ENCODE results near the gene SERGEF. TPM values are rescaled to one million over a fixed set of nuclear protein-coding genes. Genes with fewer than 3 reads are reported as not detected.
A peak's percentile ranks its signal among the peaks of the same experiment; 100 is the strongest.

SERGEF gene
- 14.0 and 19.0 TPM in 2 replicates for total RNA-seq (2014; rRNA removed; shearing (Covaris generic); ENCODE audit: low replicate concordance)

DNA sequence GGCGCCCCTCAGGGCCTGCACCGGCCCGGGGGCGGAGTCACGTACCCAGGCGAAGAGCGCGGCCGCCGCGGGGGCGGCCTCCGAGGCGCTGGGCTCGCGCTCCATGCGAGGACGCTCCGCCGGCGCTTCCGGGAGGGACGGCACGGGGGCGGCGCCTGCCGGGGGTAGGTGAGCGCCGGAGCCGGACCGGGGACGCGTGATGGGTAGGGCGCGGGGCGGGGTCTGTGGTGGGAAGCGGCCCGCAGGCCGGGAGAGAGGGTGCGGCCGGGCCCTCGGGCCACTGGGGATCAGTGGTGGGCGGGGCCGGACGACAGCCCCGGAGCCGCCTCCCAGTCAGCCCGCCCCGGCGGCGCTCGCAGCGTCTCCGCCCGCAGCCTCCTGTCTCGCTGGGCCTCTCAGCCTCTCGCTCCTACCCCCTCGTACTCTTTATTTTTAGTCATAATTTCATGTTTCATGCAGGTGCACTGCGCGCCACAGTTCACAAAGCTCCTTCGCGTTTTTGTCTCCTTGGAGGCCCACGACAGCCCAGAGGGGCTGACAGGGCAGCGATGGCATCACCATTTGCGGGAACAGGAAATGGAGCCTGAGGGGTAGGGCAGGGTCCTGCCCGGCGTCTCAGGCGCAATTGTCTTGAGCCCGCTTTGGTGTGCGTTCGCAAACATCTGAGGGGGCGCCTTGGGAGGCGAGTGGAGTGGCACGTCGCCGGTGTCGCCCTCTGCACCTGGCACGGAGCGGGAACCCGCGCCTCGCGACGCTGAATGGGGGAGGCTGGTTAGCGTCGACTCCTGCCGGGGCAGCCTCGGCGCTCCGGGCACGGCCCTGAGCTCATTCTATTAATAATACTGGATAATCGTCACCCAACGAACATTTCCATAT is at the start of gene SERGEF:
Gene SERGEF, minus strand, starts transcription at position 142 of the 876 bp plus-strand sequence. Its CDS starts 37 bp downstream, at position 105.
- DNase-seq, result peak; percentile 93

DNA sequence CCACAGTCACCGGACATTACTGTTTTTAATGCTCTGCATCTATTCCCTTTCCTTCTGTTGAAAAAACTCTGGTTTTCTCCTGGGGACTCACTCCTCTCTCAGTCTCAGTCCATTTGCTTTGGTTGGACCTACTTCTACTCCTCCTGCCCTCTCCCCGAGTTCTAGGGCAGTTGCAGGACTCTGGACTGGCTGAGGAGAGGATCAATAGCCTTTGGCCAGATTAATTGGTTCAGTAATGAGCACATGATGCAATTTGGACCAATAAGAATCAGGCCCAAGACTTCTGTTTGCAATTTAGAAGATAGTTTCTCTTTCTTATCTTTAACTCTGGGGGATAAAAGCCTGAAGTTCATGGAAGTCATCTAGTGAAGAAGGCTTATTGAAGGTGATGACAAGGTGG is 48.5 kb upstream of the SERGEF start:
- Histone ChIP-seq H3K9me3 (no peaks in the 10 kb centered on the region), H3K36me3 (no peaks in the 10 kb centered on the region), H3K27me3 (no peaks in the 10 kb centered on the region), H3K4me3 (no peak overlapping the region)
- DNase-seq, result no peak

More for the DNA sequence above, at the start of gene SERGEF:
- H3K4me3 ChIP-seq, result peak within 1 kb of the TSS; percentile 71
- H3K27me3 ChIP-seq, result no peaks in the 10 kb centered on the region
- H3K9me3 ChIP-seq, result no peaks in the 10 kb centered on the region
- H3K36me3 ChIP-seq, result no peaks in the 10 kb centered on the region

DNA sequence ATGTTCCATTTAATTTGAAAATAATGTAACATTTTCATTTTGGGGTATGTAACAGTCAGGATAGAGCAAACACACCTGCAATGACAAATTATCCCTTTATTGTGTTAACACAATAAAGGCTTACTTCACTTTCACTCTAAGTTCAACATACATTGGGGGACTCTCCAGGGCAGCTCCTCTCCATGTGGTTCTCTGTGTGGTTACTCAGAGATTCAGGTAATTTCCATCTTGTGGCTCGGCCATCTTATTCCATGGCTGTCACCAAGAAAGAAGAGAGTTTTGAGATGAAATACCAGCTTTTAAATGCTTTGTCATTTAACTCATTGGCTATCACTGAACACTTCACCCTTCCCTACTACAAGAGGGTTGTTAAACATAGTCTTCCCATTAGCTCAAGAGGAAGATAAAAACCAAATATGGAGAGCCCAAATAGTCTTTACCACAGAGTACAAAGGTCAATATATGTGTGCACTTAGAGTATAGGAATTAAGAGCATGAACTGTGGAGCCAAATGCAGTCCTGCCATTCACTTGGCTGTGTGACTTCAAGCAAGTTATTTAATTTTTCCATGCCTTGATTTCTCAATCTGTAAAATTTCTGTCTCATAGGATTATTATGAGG is 43.8 kb upstream of the SERGEF start:
- H3K9me3 ChIP-seq, result no peaks in the 10 kb centered on the region
- no peaks in the 10 kb centered on the region for H3K27me3 ChIP-seq

DNA sequence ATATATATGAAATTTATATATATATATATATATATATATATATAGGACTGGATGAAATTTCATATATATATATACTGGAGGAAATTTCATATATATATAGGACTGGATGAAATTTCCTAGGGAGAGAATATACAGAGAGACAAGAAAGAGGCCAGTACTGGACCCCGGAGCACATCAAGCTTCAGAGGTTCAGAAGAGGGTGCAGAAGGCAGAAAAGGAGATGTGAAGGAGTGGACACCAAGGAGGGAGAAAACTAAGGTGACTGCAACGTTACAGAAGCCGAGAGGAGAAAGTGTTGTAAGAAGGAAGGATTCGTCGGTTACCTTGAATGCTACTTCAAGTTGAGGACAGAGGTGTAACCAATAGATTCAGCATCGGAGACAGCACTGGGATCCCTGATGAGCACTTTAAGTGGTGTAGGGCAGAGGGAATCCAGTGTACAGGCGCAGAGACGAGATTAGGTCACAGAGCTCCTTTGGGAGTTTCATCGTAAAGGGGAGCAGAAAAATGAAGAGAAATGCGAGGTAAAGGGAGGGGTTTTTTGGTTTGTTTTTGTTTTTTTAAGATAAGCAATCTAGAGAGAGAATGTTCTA is 41.8 kb upstream of the SERGEF start:
- no peaks in the 10 kb centered on the region for H3K9me3 ChIP-seq
- H3K27me3 ChIP-seq, result no peaks in the 10 kb centered on the region
- DNase-seq, result no peak
- H3K36me3 ChIP-seq, result no peaks in the 10 kb centered on the region
- H3K4me3 ChIP-seq, result no peak overlapping the region

More for the DNA sequence above, 43.8 kb upstream of the SERGEF start:
- Histone ChIP-seq H3K36me3 (no peaks in the 10 kb centered on the region), H3K4me3 (no peak overlapping the region)
- DNase-seq, result no peak

DNA sequence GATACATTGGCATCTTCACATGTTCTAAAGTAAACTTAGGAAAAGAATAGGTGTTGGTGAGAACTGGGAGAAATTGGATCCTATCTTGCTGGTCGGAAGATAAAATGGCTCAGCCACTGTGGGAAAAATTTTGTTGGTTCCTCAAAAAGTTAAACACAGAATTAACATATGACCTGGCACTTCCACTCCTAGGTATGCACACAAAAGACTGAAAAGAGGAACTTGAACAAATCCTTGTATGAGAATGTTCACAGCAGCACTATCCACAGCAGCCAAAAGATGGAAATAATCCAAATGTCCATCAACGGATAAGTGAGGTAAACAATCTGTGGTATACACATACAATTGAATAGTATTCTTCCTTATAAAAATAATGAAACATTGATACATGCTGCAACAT is 38.0 kb upstream of the SERGEF start:
- H3K9me3 ChIP-seq, result no peaks in the 10 kb centered on the region
- DNase-seq, result no peak
- H3K27me3 ChIP-seq, result no peaks in the 10 kb centered on the region; the same call in 1 of the 2 replicates
- H3K36me3 ChIP-seq, result no peaks in the 10 kb centered on the region
- no peak overlapping the region for H3K4me3 ChIP-seq

DNA sequence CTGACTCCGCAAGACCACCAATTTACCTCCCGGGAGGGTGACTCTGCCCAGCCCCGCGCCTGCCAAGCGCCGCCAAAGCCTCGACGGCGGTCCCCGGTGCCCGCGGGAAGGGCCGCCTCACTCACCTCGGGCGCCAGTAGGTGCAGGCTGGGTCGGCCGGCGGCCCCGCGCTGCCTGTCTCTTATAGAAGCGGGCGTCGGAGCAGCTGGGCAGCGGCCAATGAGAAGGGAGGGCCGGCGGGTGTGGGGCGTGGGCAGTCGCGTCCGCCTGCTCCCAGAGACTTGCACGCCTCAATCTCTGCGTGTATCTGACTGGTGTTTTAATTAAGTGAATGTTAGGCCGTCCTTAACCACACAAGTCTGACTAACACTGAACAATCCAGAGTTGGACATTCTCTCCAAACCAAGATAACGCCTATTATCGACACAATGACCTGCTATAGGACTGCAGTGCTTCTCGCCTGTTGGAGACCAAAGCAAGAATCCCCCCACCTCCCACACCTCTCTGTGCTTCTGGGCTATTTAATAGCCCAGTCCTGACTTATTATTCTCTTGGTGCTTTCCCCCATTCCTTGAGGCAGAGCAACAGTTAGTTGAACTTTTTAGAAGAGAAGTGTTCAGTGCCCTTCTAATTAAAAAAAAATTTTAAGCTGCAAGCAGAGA is 33.4 kb upstream of the SERGEF start, which contains the start of gene TPH1:
Gene TPH1, minus strand, starts transcription at position 154 of the 662 bp plus-strand sequence. CDS start 5,507 bp downstream, outside the sequence.
- no peaks in the 10 kb centered on the region; the same call in 1 of the 2 replicates for H3K27me3 ChIP-seq
- no peaks in the 10 kb centered on the region for H3K9me3 ChIP-seq
- H3K4me3 ChIP-seq, result no peak within 1 kb of the TSS
- no peaks in the 10 kb centered on the region for H3K36me3 ChIP-seq
- DNase-seq, result peak; percentile 30

DNA sequence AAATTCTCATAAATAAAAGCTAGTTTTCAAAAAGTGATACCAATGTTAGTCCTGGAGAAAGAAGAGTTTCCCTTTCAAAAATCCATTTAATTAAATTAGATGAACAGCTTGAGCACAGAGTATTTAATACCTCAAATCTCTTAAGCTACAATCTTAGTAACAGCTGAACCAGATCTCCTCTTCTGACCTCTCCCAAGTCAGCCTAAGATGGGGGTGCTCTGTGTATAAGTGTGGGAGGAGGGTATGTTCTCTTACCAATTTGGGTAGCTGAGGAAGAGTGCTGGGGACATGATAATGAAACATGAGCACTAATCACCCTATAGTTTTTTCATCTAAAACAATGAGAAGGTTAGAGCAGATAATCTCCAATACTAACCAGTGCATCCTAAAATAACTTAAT is 23.6 kb upstream of the SERGEF start:
- Histone ChIP-seq H3K36me3 (no peaks in the 10 kb centered on the region), H3K27me3 (no peaks in the 10 kb centered on the region), H3K4me3 (no peak overlapping the region), H3K9me3 (no peaks in the 10 kb centered on the region)
- no peak for DNase-seq

DNA sequence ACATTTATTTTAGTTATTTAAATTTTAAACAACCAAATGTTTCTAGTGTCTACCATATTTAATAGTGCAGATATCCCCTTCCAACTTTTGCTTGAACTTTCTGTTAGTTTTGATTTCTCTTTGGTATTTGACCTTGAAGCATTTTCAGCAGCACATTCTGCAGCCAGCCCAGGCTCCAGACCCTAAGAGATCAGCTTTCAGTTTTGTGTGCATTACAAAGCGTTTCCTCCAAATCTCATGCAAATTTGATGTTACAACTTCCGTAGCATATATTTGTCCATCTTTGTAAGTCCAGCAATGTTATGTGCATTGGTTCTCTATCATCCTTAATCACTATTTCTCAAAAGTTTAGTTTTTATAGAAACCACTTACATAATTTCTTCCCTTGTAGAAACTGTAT is 14.6 kb upstream of the SERGEF start:
- no peaks in the 10 kb centered on the region for H3K27me3 ChIP-seq
- no peak for DNase-seq
- no peaks in the 10 kb centered on the region for H3K36me3 ChIP-seq
- no peaks in the 10 kb centered on the region for H3K9me3 ChIP-seq
- H3K4me3 ChIP-seq, result no peak overlapping the region

DNA sequence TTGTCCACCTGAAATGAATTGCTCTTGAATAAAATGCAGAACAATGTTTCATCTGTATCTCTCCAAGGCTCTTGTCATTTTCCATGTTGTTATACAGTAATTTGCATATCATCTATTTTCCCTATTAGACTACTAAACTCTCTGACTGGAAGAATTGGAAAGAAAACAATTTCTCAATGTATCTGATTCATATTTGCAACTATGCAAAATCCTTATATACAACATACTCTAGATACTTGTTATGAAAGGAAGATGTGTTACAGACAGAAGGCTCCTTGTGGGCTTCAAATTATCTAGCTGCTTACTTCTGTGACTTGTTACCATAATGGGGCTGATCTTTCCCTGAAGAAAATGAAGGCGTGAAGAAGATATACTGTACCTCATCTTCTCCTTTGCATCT is 9.6 kb upstream of the SERGEF start:
- no peaks in the 10 kb centered on the region for H3K9me3 ChIP-seq
- H3K36me3 ChIP-seq, result no peaks in the 10 kb centered on the region
- H3K27me3 ChIP-seq, result no peaks in the 10 kb centered on the region
- no peak for DNase-seq
- H3K4me3 ChIP-seq, result no peak overlapping the region

DNA sequence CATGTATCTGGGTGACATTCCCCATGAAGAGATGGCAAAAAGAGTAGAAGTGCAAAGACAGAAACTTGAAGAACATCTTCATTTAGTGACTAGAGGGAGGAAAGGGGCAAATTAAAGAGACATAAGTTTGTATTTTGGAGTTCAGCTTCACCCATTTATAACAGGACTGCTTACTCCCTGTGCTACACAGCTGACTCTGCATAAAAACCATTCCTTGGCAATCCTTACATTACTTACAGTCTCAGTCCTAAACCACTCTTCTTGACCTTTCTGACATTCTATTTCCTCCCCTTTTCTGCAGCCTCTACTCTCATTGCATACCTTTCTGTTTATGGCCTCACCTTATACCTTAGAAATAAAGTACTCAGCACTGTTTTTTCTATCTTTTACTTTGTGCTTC is 6.8 kb upstream of the SERGEF start:
- Histone ChIP-seq H3K27me3 (no peaks in the 10 kb centered on the region), H3K9me3 (no peaks in the 10 kb centered on the region), H3K36me3 (no peaks in the 10 kb centered on the region), H3K4me3 (no peak overlapping the region)
- DNase-seq, result no peak

DNA sequence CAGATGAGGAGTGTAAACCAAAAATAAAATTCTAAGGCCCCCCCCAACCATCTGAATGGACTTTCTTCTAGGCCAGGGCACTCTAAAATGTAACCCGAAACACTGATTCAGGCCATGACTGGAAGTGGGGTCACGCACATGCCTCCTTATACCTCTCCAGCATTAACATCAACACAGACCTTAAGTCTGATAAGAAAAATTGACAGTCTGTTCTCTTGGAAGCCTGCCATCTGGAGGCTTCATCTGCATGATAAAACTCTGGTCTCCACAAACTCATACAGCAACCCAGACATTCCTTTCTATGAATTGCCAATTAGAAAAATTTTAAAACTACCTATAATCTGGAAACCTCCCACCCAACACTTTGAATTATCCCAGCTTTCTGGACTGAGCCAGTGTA is 3.9 kb upstream of the SERGEF start:
- no peak for DNase-seq
- no peaks in the 10 kb centered on the region for H3K27me3 ChIP-seq
- no peak overlapping the region for H3K4me3 ChIP-seq
- H3K36me3 ChIP-seq, result no peaks in the 10 kb centered on the region
- no peaks in the 10 kb centered on the region for H3K9me3 ChIP-seq

DNA sequence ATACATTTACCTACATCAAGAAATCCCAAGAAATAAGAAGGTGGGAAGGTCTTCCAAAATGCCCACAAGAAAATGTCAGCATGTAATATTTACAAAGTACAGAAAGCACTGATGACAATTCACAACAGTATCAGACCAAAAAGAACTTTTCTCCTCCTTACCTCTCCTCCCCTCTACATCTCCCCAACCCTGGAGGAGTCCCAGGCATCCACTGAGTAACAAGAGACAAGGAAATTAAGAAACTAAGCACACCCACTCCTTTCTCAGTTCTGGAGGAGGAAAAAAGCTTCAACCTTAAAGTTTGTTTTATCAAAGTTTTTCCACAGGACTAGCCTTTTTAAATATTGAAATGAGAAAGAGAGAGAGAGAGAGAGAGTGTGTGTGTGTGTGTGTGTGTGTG is 2.0 kb upstream of the SERGEF start:
- no peaks in the 10 kb centered on the region for H3K9me3 ChIP-seq
- no peak for DNase-seq
- H3K27me3 ChIP-seq, result no peaks in the 10 kb centered on the region
- no peaks in the 10 kb centered on the region for H3K36me3 ChIP-seq
- H3K4me3 ChIP-seq, result no peak overlapping the region

DNA sequence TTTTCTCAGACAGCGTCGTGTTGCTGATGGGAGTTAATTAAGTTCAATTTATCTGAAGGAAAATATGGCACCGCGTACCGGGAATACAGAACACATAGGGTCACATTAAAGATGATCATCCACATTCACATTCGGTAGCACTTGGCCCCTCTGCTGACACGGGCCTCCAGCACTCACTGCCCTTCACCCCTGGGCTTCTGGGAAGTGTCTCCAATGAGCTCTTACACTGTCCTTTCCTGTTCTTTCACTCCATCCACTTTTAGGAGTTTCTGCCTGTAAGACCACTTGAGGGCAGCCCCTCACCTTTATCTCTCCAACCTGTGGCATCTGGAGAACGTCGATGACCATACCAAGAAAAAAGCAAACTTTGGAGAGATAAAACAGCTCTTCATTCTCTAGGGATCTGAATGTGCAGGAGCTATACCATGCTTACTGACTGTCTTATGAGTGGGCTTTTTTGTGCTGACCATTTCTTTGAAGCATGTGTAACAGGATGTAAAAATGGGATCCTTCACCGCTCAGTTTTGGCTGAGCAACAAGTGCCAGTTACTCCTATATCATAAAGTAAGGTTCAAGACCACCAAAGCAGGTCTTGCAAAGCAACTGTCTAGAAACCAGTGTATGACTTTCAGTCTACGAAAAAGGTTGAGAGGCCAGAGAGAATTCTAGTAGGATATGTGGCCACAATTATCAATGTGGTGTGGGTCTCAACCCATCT is 1.1 kb upstream of the SERGEF start:
- H3K4me3 ChIP-seq, result peak overlapping the region; percentile 71
- DNase-seq, result no peak
- no peaks in the 10 kb centered on the region for H3K9me3 ChIP-seq
- H3K36me3 ChIP-seq, result no peaks in the 10 kb centered on the region
- no peaks in the 10 kb centered on the region for H3K27me3 ChIP-seq

DNA sequence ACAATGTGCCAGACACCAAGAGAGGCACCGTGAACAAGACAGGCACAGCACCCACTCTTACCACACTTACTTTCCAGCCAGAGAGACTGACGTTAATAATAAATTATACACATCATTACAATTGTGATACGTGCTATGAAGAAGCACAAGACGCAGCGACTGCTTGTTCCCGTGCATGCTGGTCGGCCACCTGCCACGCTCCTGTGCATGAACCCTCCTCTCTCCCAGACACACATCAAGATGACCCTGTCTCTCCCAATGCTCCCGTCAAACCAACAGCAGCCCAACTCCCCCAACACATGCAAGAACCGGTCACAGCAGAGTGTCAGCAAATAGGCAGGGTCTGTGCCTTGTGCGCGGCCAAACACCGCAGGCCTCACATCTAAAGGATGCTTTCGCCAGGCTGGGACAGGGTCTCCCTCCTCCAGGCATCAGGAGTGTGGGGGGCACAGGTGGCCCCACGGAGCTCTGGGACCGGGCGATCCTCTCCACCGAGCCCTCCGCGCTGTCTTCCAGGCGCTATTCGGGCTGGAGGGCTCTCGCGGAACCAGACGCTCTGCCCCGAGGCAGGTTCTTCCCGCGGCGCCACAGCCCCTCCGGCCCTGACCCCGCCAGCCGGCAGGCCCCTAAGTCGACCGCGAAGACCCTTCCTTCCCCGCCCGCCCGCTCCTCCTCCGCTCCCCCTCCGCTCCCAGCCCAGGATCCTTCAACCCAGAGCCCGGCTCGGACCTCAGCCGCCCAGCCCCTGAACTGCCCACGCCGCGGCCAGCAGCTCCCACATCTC is 533 bp downstream of the SERGEF start:
- H3K36me3 ChIP-seq, result no peaks in the 10 kb centered on the region
- peak; percentile 7 for DNase-seq
- H3K4me3 ChIP-seq, result peak overlapping the region; percentile 71
- H3K9me3 ChIP-seq, result no peaks in the 10 kb centered on the region
- H3K27me3 ChIP-seq, result no peaks in the 10 kb centered on the region

DNA sequence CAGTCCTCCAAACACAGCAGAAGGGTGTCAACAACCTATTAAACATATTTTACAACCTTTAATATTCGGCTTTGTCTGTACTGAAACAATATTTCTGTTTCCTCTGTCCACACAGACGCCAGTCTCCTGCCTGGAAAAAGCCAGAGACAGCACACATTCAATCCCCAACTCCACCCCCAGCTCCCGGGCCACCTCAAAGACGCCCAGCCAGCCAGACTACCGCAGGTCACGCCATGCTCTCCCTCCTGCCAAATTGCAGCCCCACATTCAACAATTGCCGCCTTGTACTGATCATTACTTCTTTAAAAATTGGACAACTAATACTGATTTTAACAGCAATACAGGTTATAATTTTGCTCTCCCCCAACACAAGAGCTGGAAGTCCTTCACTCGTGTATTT is 1.2 kb downstream of the SERGEF start:
- DNase-seq, result no peak
- no peaks in the 10 kb centered on the region for H3K9me3 ChIP-seq
- H3K27me3 ChIP-seq, result no peaks in the 10 kb centered on the region
- no peaks in the 10 kb centered on the region for H3K36me3 ChIP-seq
- peak overlapping the region; percentile 71 for H3K4me3 ChIP-seq
